HG02970 (cell line): ENCODE data around the gene MORF4L2.

Source experiments
- ATAC-seq: cut with Tn5 transposase; IDR thresholded peaks from one replicate; pipeline ENCODE4 v1.9.1; 2021; ENCODE audit warnings: mild to moderate bottlenecking, moderate library complexity, moderate number of reproducible peaks; ENCODE audit not compliant: unreplicated experiment, low FRiP score

Gene MORF4L2

DNA sequence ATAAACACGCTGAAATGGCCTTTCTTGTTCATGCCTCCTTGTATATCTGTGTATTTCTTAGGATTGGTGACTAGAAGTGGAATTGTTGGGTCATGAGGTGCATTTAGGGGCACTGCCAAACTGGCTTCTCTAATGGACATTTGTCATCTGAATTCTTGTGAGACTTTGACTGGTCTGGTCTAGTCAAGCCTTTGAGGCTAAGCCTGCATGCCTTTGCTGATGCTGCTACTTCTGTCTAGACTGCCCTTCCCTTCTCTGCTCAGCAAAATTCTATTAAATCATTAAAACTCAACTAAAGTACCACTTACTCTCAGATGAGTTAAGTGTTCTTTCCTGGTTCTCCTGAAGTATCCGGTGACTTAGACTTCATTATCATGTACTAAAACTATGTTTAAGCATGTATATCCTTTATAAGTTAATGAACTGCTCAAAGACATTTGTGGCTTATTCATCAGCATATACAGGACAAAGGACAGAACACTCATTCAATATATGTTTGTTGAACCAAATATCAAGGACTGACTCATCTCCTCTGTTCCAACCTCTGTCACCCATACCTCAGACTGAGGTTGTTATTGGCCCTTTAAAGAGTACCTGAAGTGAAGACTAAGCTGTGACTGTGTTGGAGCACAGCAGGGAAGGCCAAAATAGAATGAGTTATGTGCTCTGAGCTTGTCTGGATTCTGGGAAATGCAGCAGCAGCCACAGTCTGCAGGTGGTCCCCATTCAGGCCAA is 48.7 kb downstream of the MORF4L2 start:
- no peak for ATAC-seq

DNA sequence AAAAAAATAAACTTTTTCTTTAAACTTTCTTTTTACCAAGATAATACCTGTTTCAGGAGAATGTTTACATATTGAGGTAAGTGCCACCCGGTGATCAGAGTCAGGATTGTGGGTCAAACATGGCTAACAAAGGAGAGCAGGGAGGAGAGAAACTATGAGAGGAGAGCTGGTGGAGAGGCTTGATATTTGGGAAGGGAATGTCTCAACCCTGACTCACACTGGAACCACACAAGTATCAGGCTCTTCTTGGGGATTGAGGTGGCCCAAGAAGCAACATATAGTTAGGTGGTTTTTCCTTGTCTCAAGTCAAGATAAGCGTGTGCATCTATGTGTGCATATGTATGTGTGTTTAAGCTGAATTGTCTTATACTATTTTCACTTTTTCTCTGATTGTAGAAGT is 51.1 kb downstream of the MORF4L2 start:
- no peak for ATAC-seq

DNA sequence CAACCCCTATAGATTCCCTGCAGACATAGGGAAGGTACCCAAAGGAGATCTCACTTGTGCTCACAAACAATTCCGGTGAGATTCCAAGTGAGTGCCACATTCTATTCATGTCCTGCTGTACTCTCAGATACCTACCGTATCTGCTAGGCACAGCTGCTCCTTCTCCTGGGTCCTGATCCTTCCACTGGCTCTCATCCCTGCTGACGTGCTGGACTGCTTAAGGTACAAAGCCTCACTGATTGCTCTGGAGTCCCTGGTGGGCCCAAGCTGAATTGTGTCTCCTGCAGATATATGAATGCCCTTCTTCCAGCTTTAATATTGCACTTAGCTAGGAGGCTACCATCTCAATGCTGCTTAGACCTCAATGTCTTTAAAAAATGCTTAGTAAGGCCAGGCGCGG is 55.4 kb downstream of the MORF4L2 start:
- no peak for ATAC-seq

DNA sequence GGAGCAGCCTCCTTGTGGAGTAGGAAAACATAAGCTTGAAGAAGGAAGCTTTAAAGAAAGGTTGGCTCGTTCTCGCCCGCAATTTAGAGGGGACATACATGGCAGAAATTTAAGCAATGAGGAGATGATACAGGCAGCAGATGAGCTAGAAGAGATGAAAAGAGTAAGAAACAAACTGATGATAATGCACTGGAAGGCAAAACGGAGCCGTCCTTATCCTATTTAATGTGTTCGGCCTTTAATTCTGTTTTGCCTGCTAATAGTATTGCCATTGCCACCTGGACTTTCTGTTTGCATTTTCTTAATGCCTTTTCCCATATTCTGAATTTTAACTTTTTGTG is 56.4 kb downstream of the MORF4L2 start:
- ATAC-seq = no peak

DNA sequence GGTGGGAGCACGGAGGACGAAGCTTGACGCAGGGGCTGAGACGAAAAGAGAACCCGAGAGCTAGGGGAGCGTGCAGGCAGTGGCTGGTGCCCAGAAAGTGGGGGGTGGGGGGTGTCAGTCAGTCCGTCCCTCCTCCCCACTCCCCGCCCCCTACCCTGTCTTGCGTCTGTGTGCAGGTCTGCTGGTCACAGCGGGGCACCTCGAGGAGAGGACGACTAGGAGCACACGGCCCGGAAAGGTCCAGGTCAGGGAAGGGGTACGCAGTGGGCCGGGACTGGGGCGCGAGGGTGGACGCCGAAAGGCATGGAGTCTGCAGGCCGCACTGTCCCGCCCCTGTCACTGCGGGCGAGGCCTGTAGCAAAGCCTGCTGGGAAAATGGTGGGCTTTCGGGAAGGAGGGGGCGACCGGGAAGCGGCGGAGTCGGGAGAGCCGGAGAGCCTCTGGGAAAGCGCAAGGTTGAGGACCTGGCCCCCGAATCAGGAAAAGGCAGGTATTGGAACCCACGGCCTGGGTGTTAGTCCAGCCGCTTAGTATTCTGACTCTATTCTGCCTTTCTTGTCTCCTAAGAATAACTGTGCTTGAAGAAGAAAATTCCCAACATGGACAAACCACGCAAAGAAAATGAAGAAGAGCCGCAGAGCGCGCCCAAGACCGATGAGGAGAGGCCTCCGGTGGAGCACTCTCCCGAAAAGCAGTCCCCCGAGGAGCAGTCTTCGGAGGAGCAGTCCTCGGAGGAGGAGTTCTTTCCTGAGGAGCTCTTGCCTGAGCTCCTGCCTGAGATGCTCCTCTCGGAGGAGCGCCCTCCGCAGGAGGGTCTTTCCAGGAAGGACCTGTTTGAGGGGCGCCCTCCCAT is 57.0 kb downstream of the MORF4L2 start:
- ATAC-seq = no peak

DNA sequence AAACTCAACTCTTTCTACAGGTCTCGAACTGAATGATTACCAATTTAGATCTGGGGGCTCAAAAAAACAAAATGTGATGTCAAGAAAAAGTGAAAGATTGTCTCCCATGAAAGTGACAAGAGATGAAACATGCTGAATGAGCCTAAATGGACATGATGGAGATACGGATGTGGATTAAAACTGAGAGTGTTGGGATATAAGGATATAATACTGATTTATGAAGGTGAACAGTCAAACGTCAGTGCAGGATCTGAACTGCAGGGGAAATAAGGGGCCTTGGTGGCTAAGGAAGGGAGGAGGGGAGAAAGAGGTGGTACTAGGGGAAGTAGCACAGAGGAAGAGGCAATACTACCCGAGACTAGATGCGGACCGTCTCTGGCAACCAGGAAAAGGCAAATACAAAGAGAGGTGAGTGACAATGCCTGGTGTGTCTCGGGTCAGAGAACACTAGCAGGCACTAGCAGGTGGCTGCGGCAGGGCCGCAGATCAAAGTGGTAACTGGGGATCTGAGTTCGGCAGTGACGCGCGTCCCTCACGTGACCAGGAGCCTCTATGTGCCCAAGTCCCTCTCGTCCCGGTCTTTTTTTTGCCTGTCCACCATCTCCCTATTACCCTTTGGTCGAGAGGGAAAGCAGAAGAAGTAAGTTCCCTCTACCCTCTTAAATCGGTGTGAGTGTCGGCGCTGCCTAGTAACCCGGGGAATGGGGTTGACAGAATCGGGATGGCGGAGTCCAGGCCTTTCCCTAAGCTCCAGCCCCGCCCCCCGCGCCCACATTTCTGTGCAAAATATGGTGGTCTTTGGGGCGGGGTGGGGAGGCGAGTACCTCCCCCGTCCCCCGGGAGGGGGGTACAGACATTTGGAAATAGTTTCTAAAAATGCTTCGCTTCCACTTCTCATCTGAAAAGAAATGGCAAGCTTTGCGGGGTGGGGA is 57.8 kb downstream of the MORF4L2 start, which contains the start of gene TCEAL1:
Gene TCEAL1, plus strand, starts transcription at position 590 of the 932 bp plus-strand sequence. CDS start 942 bp downstream, outside the sequence.
- peak; percentile 56 for ATAC-seq

DNA sequence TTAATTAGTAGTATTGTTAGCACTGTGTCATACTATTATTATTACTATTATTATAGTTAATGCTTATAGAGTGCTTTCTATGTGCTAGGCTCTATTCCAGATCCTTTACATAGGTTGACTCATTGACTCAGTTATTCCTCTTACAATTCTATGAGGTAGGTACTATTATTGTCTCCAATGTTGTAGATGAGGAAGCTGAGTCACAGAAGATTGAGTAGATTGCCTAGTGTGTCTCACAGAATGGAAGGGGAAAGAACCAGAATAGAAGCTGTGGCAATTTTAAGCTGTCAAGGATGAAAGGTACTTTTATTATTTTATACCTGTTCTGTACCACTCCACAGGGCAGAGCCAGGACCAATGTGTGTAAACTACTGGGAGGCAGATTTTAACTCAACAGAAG is 59.6 kb downstream of the MORF4L2 start:
- no peak for ATAC-seq
